Neural cell (in vitro differentiated cells): ENCODE measurements around the gene GALNT14.

Source experiments
- CTCF ChIP-seq: fragments of 450-650 bp; IDR thresholded peaks from 2 replicates; pipeline ENCODE4 v1.5.1; 2014; ENCODE audit warnings: antibody characterized with exemption, mild to moderate bottlenecking, moderate library complexity; ENCODE audit not compliant: poor library complexity, severe bottlenecking
- EP300 ChIP-seq: fragments of 450-650 bp; conservative IDR thresholded peaks from 2 replicates; pipeline ENCODE4 v1.6.1; 2014; ENCODE audit warnings: antibody characterized with exemption, mild to moderate bottlenecking, moderate library complexity; ENCODE audit not compliant: poor library complexity, severe bottlenecking
- EZH2 ChIP-seq: fragments of 200-600, 300-800 bp; shearing (Covaris generic), sonication (generic); IDR thresholded peaks from 2 replicates; pipeline ENCODE4 v1.6.1; 2014; ENCODE audit warnings: antibody characterized with exemption, low read length, borderline replicate concordance, mild to moderate bottlenecking; ENCODE audit not compliant: insufficient read depth, poor library complexity, severe bottlenecking
- POLR2AphosphoS5 ChIP-seq: IDR thresholded peaks from 2 replicates; pipeline ENCODE4 v1.6.1; 2012
- REST ChIP-seq: IDR thresholded peaks from 2 replicates; pipeline ENCODE4 v1.6.1; 2012; ENCODE audit warnings: borderline replicate concordance
- SMC3 ChIP-seq: fragments of 450-650 bp; conservative IDR thresholded peaks from 2 replicates; pipeline ENCODE4 v1.6.1; 2014; ENCODE audit warnings: antibody characterized with exemption, mild to moderate bottlenecking, moderate library complexity; ENCODE audit not compliant: poor library complexity
- TAF1 ChIP-seq: IDR thresholded peaks from 2 replicates; pipeline ENCODE4 v1.6.1; 2012; ENCODE audit warnings: low read depth

DNA sequence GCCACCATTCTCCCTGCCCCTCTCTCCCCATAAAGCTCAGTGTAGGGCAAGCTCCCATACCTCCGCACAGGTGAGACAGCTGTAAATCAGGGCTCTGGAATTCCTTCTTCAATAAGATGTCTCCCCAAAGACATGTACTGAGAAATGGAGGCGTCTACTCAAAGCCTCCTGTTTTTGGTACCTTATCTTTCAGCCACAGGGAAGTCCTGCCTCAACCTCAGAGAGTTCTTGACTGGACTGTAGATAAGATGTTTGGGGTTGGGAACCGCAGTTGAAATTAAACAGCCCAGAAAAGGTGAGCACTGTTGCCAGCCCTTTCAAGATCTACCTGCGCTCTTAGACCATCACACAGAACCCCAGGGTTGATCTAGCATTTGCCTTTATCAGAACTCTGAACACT, 1.4 kb upstream of the GALNT14 start:
- TF ChIP-seq CTCF (no peak), EZH2 (no peak), EP300 (no peak), TAF1 (no peak), SMC3 (no peak), POLR2AphosphoS5 (no peak), REST (no peak)
